Epithelial cell of prostate (primary cell): ENCODE measurements around the gene KCNN1.
"Not testable (repeated sequence)": the region's sequence is repeated elsewhere in the genome, so short reads cannot be mapped to it uniquely, and the experiment has no call there.

Experiments used
- DNase-seq: peaks from one replicate; pipeline ENCODE4 v3.0.0-alpha.2; 2011; ENCODE audit warnings: low read depth, low spot score
- H3K27ac ChIP-seq: fragments of 450-650 bp; 2 replicates; pipeline ENCODE4 v1.5.1; 2017; ENCODE audit warnings: mild to moderate bottlenecking

The KCNN1 gene

DNA sequence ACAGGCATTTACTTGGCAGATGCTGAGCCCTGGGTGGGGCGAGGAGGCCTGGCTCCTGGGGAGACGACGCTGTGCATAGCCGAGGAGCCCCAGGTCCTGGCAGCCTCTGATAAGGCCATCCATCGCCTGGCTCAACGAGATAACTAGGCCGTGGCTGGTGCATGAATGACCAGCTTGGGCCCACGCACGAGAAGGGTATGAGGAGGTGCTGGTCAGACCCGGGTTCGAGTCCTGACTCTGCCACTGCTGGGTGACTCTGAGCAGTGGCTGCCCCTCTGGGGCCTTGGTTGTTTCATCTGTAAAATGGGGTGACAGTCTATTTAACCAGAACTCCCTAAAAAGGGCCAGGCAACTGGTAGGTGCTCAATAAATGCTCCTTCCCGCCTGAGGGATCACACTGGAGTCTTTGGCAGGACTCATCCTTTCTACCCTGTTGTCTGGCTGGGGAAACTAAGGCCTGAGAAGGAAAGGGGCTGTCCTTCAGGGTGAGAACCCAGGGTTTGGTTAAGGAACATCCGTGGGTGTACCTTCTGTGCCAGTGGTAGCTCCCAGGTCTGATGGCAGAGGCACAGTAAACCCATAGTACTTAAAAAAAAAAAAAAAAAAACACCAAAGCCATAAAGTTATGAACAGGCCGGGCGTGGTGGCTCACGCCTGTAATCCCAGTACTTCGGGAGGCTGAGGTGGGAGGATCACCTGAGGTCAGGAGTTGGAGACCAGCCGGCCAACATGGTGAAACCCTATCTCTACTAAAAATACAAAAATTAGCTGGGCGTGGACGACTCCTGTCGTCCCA, 33.0 kb downstream of the KCNN1 start:
- no peak for DNase-seq
- peak overlapping the region; percentile 50 for H3K27ac ChIP-seq

DNA sequence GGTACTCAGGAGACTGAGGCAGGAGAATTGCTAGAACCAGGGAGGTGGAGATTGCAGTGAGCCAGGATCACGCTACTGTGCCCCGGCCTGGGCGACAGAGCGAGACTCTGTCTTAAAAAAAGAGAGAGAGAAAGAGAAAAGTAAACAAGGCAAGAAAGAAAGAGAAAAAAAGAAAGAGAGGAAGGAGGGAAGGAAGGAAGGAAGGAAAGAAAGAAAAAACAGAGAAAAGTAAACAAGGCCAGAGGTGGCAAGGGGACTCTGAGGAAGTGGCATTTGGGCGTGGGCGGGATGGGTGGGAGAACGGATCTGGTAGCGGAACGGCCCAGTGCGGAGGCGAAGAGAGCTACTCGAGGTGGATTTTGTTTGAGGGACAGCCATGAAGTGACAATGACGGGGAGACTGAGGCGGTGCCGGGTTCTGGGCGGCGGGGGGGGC, 33.6 kb downstream of the KCNN1 start:
- H3K27ac ChIP-seq, result peak overlapping the region; percentile 50
- no peak for DNase-seq

DNA sequence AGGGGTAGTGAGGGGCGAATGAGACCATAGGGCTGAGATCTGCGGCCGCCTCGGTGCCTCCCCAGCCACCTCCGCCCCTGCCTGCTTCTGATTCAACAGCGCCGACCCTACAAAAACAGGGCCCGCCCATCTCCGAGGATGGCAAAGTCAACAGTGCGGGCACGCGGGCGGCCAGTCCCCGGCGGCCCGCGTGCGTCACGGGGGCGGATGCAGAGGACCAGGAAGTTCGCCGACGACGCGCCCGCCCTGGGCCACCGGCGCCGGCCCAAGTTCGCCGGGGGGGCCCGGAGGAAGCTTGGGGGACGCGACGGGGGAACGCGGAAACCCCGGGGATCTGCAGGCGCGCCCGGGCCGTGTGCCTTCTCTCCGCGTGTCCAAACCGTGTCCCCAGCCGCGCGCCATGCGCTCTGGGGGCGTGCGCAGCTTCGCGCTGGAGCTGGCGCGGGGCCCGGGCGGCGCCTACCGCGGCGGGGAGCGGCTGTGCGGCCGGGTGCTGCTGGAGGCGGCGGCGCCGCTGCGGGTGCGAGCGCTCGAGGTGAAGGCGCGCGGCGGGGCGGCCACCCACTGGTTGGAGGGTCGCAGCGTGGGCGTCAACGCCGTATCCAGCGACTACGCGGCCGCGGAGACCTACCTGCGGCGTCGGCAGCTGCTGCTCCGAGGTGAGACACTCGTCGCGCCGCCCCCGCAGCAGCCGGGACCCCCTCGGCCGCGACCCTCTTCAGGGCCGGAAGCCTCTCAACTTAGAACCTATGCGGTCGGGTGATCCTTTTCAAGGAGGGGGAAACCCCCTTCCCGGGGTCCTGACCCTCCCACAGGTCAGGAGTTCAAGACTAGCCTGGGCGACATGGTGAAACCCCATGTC, 34.2 kb downstream of the KCNN1 start:
- H3K27ac ChIP-seq, result peak overlapping the region; percentile 50
- no peak for DNase-seq

DNA sequence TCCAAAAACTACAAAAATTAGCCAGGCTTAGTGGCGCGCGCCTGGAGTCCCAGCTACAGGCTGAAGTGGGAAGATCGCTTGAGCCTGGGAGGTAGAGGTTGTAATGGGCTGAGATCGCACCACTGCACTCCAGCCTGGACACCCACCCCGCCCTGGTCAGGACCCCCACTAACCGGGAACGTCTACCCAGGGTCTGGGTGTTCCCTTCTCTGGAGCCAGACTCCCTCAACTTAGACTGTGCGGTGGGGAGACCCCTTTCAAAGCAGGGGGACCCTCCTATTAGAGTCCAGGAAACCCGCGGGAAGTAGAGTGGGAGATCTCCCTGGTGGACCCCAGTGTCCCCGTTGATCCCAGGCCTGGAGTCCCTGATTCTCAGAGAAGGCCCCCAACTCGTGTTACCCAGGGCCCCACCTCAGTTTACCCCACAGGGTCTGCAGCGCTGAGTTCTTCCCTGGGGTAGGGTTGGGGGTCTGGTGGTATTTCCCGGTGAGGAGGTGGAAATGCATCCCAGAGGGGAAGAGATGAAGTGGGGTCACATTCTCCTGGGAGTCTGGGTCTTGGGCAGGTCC, 35.0 kb downstream of the KCNN1 start:
- H3K27ac ChIP-seq, result no peak overlapping the region
- no peak for DNase-seq

DNA sequence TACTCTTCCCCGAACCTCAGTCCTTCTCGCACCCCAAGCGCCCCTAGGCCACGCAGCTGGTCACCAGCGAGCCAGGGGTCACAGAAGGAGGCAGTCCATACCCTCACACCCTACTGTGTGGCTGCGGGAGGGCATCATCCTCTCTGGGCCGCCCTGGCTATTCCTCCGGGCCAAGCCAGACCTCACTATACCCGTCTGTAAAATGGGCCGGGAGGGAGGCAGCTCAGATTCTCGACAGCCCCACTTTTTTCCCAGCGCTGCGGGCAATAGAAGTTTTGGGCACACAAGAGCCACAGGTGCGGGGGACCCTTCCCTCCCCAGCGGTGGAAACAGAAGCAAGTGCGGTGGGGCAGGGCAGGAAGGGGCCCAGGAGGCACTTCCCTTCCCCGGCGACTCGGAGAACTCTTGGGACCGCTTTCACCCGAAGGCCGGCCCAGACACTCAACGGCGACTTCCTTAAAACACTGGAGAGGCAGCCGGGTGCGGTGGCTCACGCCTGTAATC, 35.5 kb downstream of the KCNN1 start:
- no peak overlapping the region for H3K27ac ChIP-seq
- no peak for DNase-seq

DNA sequence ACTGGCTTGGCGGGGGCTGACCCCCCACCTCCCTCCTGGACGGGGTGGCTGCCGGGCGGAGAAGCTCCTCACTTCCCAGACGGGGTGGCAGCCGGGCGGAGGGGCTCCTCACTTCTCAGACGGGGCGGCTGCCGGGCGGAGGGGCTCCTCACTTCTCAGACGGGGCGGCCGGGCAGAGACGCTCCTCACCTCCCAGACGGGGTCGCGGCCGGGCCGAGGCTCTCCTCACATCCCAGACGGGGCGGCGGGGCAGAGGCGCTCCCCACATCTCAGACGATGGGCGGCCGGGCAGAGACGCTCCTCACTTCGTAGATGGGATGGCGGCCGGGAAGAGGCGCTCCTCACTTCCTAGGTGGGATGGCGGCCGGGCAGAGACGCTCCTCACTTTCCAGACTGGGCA, 38.8 kb downstream of the KCNN1 start:
- not testable (repeated sequence) for H3K27ac ChIP-seq, DNase-seq

DNA sequence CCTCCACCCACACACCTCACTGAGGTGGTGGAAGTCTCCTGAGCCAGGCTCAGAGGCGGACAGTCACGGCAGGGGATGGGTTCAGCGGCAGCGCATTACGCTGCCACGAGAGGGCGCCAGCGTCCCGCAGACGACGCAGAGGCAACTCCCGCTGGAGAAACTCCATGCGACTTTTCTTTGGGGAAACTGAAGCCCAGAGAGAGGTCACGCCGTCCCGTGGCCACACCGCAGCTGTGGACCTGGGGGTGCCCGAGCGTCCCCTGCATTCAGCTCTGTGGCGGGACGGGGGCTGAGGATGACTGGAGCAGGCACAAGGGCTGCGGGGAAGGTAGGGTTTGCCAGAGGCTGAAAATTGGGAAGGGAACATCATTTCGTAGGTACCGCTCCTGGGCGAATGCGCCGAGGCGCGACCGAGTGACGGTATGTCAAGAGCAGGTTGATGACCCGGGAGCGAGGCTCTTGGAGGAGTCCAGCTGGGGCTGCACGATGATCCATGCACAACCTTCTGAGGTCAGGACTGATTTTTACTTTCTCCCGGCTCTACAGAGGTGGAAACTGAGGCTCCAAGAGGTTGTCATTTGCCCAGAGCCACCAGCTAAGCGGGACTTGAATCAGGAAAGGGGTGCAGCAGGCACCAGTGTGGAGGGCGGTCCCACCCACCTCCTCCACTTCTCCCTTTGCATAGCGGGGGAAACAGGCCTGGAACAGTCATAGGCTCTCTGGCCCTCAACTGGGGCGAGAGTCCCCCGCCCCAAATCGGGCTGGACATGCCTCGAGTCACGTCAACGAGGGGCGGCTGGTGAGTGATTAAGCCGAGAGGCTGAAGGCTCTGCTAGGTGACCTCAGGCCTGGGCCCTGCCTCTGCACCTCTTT, 40.4 kb downstream of the KCNN1 start:
- H3K27ac ChIP-seq, result peak overlapping the region; percentile 11
- no peak for DNase-seq

DNA sequence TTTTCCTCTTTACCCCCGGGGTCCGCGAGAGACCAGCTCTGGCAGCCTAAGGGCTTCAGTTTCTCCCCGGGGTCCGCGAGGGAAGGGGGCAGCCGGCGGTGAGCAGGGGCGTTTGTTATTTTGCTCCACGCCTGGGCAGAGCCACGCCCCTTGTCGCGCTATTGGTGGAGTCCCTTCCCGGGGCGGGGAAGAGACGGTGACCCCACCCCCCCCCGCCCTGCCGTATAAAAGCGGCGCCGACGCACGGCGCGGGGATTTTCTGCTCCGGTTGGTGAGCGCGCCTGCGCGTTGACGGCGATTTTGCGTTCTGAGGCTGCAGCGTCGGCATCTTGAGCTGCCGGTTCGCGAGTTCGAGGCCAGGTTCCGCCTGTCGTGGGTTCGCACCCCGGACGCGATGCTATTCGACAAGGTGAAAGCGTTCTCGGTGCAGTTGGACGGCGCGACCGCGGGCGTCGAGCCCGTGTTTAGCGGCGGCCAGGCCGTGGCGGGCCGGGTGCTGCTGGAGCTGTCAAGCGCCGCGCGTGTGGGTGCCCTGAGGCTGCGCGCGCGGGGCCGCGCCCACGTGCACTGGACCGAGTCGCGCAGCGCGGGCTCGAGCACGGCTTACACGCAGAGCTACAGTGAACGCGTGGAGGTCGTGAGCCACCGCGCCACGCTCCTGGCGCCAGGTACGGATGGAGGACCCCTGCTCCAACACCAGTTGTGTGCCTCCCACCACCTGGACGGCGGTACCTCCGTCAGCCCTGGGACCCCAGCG, 41.2 kb downstream of the KCNN1 start, which contains the start of gene ARRDC2:
Gene ARRDC2, plus strand, starts transcription at position 254 of the 757 bp plus-strand sequence. Its CDS starts 141 bp downstream, at position 395.
- H3K27ac ChIP-seq, result peak within 1 kb of the TSS; percentile 11
- no peak for DNase-seq

DNA sequence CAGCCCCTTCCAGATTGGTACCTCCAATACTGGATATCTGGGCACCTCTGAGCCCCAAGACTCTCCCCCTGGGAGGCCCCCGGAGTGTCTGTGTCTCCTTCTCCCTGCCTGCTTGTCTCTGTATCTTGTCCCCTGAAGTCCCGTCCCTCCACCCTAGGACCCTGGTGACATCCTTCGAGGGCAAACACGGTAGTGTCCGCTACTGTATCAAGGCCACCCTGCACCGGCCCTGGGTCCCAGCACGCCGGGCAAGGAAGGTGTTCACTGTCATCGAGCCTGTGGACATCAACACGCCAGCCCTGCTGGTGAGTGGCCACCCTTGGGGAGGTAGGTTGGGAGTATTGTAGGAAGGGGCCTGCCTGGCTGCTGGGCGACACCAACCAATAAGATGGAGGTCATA, 41.9 kb downstream of the KCNN1 start:
- H3K27ac ChIP-seq, result no peak overlapping the region
- DNase-seq, result no peak

DNA sequence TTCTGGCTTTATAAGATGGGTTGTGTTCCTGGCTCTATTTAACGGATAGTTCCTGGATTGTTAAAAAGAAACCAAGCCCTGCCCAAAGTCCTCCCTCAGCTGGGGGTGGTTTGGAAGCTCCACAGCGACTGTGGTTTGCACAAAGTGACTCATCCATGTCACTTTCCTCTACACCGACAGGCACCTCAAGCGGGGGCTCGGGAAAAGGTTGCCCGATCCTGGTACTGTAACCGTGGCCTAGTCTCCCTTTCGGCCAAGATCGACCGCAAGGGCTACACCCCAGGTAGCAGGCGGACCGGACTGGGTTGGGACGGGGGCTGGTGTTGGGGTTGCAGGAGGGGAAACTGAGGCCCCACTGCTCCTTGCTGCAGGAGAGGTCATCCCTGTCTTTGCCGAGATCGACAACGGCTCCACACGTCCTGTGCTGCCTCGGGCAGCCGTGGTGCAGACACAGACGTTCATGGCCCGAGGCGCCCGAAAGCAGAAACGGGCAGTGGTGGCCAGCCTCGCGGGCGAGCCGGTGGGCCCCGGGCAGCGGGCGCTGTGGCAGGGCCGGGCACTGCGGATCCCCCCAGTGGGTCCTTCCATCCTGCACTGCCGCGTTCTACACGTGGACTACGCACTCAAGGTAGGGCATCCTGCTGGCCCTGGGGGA, 42.6 kb downstream of the KCNN1 start:
- DNase-seq, result no peak
- no peak overlapping the region for H3K27ac ChIP-seq

DNA sequence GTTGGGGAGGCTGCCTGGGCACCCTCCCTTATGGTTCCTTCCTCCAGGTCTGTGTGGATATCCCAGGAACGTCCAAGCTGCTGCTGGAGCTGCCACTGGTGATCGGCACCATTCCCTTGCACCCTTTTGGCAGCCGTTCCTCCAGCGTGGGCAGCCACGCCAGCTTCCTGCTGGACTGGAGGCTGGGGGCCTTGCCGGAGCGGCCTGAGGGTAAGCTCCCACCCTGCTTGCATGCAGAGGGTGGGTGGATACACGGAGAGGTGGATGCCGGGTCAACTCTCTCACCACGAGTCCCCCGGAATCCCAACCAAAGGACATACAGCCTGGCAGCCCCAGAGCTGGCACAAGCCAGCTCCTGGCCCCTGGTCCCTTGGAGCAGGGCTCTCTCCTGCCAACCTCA, 43.2 kb downstream of the KCNN1 start:
- DNase-seq, result no peak
- H3K27ac ChIP-seq, result no peak overlapping the region

DNA sequence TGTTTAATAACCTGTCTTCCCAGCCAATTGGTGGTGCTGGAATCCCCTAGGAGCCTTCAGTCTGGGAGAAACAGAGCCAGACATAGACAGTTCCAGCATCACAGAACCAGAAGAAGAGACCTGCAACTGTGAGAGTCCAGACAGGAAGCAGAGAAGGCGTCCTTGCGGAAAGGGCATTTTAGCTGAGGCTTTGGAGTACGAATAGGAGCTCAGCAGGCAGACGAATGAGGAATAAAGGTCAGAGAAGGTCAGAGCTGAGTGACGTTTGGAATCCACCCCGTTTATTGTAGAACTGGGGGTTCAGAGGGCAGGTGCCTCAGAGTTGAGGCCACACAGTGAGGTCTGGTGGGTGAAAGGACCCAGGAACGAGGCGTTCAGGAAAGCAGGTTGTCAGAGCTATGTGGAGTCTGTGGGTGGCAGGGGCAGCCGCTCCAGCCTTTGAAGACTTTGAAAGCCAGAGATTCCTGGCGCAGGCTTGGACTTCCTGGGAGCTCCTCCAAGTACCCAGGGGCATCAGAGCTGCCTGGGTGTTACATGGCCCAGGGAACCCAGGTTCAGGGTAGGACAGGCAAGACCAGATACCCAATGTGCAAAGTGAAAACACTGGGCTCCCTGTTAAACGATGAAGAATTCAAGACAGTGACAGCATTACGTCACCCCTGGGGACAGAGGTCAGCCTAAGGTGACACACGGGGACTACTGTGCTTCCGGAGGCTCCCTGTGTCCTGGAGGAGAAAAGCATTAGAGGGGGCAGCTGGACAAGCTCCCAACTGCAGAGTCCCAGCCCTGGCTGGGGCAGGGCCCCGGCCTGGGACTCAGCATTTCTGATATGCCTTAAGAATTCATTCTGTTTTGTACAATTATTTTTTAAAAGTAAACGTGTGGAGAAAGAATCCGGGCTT, 46.6 kb downstream of the KCNN1 start:
- DNase-seq, result no peak
- H3K27ac ChIP-seq, result no peak overlapping the region

DNA sequence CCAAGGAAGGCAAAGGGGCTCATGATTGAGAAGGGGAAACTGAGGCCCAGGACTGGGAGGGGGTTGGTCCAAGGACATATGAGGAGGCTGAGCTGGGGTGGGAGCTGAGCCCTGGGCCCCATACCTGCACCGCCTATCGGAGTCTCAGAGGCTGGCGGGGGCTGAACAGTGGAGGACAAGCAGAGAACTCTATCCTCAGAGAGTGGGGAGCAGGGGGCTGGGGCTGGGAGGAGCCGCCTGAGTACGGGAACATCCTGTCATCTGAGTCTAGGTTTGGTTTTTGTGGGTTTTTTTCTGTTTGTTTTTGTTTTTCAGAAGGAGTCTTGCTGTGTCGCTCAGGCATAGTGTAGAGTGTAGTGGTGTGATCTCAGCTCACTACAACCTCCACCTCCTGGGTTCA, 47.3 kb downstream of the KCNN1 start:
- no peak for DNase-seq
- no peak overlapping the region for H3K27ac ChIP-seq

DNA sequence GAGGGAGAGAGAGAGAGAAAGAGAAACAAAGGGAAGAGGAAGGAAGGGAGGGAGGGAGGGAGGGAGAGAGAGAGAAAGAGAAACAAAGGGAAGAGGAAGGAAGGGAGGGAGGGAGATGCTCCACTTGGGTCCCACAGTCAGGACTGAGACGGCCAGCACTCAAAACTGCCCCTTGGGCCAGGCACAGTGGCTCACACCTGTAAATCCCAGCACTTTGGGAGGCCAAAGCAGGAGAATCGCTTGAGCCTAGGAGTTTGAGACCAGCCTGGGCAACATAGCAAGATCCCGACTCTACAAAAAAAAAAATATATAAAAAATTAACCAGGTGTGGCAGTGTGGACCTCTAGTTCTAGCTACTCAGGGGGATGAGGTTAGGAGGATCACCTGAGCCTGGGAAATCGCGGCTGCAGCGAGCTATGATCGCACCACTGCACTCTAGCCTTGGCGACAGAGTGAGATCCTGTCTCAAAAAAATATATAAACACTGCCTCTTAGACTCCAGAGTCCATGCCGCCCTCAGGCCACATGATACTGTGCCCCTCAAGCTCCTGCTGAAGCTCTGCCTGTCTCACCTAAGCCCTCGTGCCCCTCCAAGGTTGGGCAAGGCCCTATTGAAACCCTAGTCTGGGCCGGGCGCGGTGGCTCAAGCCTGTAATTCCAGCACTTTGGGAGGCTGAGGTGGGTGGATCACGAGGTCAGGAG, 49.5 kb downstream of the KCNN1 start:
- H3K27ac ChIP-seq, result no peak overlapping the region
- DNase-seq, result no peak

DNA sequence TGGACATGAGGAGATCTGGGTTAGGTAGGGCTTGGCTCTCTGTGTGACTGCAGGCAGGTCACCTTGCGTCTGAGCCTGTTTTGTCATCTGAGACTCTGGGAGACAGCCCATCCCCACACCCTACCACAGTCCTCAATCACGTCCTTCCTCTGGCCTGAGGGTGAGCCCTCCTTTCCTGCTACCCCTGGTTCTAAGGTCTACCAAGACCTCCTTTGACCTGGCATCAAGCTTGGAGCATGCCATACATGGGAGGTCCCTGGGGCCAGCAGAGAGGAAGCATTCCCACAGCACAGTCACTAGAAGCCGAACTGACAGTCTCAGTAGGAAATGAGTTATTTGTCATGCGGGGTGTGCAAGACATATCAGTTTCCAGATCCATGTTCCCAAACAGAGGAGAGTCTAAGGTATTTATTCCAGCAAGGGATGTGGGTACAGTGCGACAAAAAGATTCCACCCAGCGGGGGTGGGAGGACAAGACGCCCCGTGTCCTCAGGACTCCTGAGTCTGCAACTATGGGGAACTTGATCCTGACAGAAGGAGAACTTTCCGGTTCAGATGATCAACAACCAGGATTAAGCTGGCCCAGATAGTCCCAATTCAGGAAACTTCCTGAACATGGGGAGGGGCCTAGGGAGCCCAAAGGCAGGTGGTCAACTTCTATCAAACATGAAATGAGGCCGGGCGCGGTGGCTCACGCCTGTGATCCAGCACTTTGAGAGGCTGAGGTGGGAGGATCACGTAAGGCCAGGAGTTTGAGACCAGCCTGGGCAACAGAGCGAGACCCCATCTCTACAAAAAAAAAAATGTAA, 50.6 kb downstream of the KCNN1 start:
- no peak overlapping the region for H3K27ac ChIP-seq
- no peak for DNase-seq
